GM12878 (cell line): ENCODE results near the gene RGS16. TPM values are rescaled to one million over a fixed set of nuclear protein-coding genes. Genes with fewer than 3 reads are reported as not detected.

Experiments
- polyA plus RNA-seq, 11 experiments: library from polyadenylated mRNA; depleted of rRNA in 4 of 11; unstranded in 6 of 11; stranded (reverse) in 5 of 11; fragments of >200 nt; fragmentation: Nextera tagmentation in 4 of 11; fragmentation: Illumina TruSeq in 1 of 11; extraction: Ambion mirVana in 4 of 11; extraction: Trizol in 1 of 11; gene quantifications; 1 replicate in 1 of 11; 2 replicates in 10 of 11; pipeline versions ENCODE4 v1.2.1 to v1.2.3, GENCODE V29; 2011 to 2016; ENCODE audit warnings: inconsistent platforms in 2 of 11, missing spikeins in 2 of 11, low read depth in 1 of 11
- total RNA-seq, 4 experiments: library from RNA; depleted of rRNA in 3 of 4; stranded (reverse); fragments of >200 nt in 3 of 4; fragmentation: Illumina TruSeq in 1 of 4; extraction: Trizol in 1 of 4; gene quantifications; 2 replicates each; pipeline versions ENCODE4 v1.2.1 to v1.2.3, GENCODE V29; 2013 to 2021
- TF ChIP-seq, protein P1 (sequence below): IDR thresholded peaks from 2 replicates; pipeline ENCODE4 v1.6.1; 2011; ENCODE audit warnings: borderline replicate concordance, low read depth, mild to moderate bottlenecking, moderate library complexity, low read length; ENCODE audit not compliant: insufficient read depth, poor library complexity, severe bottlenecking
- TF ChIP-seq, protein P2 (sequence below): IDR thresholded peaks from 2 replicates; pipeline ENCODE4 v1.6.1; 2012; ENCODE audit warnings: improper control_type of control experiment, low read depth, low read length; ENCODE audit not compliant: insufficient replicate concordance

RGS16 gene
- total and polyA plus RNA-seq, 10 of the 15 experiments (the other 5 are each of a cell fraction or from before 2014, with no cell fraction given): 16.4 to 58.2 (median 44.6) TPM

DNA sequence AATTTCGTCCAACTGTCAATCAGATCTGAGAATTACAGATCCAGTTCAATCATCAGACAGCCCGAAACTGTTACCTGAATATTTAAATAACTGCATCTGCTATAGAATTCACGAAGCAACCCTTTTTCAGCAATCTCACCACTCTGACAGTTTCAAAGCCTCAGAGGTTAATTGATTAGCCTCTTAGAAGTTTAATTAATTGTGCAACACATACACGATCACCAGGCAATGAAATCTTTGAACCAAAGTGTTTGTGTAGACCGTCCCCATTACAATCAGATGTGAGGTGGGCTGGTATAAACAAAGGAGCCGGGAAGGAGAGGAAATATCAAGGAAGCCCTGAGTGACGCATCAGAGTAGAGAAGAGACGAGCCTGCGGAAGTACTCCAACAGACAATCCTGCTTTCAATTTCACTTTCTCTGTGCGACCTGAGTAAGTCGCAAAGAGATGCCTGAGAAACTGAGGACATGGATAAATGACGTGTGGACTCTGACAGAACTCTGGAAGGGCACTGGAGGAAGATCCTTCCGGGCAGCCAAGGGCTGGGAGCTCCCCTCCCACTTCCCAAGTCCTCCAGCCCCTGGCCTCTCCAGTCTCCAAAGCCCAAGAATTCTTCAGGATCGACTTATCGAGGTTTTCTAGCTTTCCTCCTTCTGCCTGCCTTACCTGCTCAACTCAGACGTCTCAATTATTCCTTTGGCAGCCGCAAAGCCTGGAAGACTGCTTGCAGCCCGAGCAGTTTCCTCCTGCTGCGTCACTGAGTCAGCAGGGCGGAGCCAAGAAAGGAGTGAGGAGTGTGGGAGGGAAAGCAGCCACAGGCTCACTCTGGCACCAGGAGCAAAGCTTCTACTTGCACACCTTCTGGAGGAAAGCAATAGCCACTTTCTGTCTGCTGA, 15.4 kb downstream of the RGS16 start, which contains the start of gene RNASEL (continued):
- TF ChIP-seq, protein P1, sequence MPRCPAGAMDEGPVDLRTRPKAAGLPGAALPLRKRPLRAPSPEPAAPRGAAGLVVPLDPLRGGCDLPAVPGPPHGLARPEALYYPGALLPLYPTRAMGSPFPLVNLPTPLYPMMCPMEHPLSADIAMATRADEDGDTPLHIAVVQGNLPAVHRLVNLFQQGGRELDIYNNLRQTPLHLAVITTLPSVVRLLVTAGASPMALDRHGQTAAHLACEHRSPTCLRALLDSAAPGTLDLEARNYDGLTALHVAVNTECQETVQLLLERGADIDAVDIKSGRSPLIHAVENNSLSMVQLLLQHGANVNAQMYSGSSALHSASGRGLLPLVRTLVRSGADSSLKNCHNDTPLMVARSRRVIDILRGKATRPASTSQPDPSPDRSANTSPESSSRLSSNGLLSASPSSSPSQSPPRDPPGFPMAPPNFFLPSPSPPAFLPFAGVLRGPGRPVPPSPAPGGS: no peak
- TF ChIP-seq, protein P2, sequence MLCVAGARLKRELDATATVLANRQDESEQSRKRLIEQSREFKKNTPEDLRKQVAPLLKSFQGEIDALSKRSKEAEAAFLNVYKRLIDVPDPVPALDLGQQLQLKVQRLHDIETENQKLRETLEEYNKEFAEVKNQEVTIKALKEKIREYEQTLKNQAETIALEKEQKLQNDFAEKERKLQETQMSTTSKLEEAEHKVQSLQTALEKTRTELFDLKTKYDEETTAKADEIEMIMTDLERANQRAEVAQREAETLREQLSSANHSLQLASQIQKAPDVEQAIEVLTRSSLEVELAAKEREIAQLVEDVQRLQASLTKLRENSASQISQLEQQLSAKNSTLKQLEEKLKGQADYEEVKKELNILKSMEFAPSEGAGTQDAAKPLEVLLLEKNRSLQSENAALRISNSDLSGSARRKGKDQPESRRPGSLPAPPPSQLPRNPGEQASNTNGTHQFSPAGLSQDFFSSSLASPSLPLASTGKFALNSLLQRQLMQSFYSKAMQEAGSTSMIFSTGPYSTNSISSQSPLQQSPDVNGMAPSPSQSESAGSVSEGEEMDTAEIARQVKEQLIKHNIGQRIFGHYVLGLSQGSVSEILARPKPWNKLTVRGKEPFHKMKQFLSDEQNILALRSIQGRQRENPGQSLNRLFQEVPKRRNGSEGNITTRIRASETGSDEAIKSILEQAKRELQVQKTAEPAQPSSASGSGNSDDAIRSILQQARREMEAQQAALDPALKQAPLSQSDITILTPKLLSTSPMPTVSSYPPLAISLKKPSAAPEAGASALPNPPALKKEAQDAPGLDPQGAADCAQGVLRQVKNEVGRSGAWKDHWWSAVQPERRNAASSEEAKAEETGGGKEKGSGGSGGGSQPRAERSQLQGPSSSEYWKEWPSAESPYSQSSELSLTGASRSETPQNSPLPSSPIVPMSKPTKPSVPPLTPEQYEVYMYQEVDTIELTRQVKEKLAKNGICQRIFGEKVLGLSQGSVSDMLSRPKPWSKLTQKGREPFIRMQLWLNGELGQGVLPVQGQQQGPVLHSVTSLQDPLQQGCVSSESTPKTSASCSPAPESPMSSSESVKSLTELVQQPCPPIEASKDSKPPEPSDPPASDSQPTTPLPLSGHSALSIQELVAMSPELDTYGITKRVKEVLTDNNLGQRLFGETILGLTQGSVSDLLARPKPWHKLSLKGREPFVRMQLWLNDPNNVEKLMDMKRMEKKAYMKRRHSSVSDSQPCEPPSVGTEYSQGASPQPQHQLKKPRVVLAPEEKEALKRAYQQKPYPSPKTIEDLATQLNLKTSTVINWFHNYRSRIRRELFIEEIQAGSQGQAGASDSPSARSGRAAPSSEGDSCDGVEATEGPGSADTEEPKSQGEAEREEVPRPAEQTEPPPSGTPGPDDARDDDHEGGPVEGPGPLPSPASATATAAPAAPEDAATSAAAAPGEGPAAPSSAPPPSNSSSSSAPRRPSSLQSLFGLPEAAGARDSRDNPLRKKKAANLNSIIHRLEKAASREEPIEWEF: no peak
